EL (cell line): ENCODE measurements around the gene NKD1.

Experiments used
- DNase-seq: peaks from one replicate; pipeline ENCODE4 v3.0.0-alpha.2; 2016

The NKD1 gene

GRCh38 chr16:50616386-50616785 is 68.2 kb downstream of the NKD1 start:
- no peak for DNase-seq

- DNase-seq, result no peak
Measured at GRCh38 chr16:50616883-50617645, 68.9 kb downstream of the NKD1 start.

- DNase-seq, result no peak
Measured at GRCh38 chr16:50617646-50618184, 69.5 kb downstream of the NKD1 start.

- no peak for DNase-seq
Measured at GRCh38 chr16:50618238-50618918, 70.2 kb downstream of the NKD1 start.

GRCh38 chr16:50619702-50620491 is 71.7 kb downstream of the NKD1 start:
- DNase-seq, result no peak

DNA sequence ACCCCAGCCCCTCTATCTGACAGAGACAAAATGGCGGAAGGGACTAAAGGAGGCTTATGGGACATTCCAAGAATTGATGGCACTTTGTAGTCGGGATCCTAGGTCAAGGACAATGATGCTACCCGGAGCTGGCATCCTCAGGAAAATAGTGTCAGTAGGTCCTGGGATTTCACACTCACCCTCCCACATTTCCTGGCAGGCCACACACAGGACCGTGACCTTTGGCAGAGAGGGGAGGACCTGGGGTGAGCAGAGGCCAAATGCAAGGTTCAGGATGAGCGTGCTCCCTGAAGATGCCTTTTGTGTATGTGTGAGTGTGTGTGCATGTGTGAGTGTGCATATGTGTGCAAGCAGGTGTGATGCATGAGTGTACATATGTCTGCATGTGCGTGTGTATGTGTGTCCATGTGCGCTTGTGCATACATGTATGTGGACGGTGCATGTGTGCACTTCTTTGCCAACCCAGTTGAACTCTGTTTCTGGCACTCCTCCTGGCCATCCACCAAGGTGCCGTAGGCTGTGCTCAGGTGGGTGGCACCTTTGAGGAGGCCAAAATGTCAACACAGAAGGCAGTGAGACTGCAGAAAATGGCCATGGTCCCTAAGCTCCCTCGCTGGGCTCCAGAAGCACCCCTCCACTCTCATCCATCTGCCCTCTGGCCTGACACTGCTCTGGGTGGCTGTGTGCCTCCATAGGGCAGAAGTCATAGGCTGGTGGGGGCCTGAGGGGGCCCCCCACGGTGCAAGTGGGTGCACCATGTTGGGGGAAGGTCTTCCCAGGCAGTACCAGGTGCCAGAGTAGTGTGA is 72.7 kb downstream of the NKD1 start:
- no peak for DNase-seq

DNA sequence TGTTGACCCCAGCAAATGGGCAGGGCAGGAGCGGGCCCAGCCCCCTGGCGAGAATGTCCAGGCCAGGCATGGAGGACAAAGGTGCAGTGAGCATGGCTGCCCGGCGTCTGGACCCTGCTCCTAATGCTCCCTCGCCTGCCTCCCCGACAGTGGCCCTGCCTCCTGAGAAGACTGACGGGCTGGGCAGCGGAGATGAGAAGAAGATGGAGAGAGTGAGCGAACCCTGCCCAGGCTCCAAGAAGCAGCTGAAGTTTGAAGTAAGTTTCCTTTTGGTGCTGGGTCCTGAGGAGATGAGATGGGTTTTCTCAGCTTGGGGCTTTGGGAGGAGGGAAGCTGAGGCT is 73.2 kb downstream of the NKD1 start:
- no peak for DNase-seq

GRCh38 chr16:50622029-50622428 is 73.8 kb downstream of the NKD1 start:
- no peak for DNase-seq

- no peak for DNase-seq
Measured at GRCh38 chr16:50622643-50623369, 74.6 kb downstream of the NKD1 start.

DNA sequence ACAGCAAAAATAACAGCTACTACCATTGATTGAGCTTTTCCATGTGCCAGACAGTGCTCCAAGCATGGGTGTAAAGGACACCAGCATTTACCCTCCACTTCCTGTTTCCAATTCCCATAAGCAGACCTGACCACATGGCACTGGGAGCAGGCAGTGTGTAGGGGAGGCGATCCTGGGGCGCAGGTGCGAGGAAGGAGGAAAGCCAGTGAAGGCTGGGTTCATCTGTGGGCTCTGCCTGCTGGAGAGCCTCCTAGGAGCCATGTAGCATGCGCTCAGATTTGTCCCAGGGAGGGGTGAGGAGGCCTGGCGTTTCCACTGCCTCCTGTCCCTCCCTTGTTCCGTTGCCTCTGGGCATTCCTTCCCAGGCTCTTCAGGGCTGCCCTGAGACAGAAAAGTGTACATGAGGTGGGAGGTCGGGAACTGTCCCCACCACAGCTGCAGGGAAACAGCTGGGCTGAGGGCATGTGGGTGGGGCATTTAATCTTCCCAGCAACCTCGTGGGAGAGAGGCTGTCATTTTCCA is 76.3 kb downstream of the NKD1 start:
- no peak for DNase-seq

- no peak for DNase-seq
Measured at GRCh38 chr16:50625374-50625773, 77.2 kb downstream of the NKD1 start.

- DNase-seq, result no peak
Measured at GRCh38 chr16:50626868-50627267, 78.7 kb downstream of the NKD1 start.

DNA sequence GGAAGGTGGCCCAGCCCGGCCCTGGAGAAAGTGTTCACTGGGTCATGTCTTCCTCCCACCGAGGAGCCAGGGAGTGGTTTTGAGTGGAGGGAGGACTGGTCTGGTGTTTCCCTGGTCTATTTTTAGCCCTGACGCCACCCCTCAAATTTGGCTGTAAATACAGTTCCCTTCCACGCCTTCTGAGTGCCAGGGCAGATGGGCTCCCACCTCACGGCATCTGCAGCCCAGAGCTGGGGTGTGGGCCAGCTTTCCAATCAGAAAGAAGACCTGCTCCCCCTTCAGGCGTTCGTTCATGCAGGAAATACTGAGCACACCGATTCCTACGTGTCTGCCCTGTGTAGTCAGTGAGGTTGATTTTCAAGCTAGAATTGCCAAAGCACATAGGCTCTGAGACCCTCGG is 79.2 kb downstream of the NKD1 start:
- peak; percentile 26 for DNase-seq

GRCh38 chr16:50628156-50628802 is 80.1 kb downstream of the NKD1 start:
- no peak for DNase-seq

- no peak for DNase-seq
Measured at GRCh38 chr16:50629334-50629733, 81.1 kb downstream of the NKD1 start.

- no peak for DNase-seq
Measured at GRCh38 chr16:50630394-50631020, 82.3 kb downstream of the NKD1 start.

DNA sequence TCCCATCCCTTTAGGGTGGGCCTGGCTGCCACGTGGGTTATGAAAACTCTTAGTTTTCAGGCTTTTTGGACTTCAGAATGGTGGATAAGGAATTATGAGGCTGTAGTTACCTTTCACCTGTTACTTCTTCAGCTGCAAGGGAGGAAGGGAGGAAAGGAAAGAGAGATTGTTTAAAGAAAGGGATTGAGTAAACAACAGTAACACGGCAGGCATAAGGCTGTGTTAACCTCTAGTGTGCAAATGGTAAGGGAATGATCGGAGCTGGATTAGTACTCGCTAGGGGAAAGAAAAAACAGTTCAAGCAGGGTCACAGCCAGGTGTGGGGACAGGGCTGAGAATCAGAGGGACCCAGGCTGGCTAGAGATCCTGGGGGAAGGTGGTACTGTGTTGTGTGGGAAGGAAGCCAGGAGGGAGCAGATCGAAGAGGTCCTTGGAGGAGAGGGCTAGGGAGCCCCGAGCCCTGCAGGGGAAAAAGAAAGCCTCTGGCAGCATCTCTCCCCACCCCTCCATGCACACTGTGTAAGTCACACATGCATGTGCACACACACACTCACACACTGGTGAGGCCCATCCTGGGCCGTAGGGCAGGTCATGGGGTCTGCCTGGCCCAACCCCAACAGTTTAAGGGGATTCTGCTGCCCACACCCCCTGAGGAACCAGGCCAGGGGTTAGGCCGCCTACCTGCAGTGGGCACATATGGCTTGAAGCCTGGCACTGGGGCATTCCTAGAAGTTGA is 83.2 kb downstream of the NKD1 start:
- no peak for DNase-seq

- no peak for DNase-seq
Measured at GRCh38 chr16:50631985-50632576, 83.9 kb downstream of the NKD1 start.
